Vein endothelial cell (primary cell): ENCODE data around the gene TCAP. TPM values are rescaled to one million over a fixed set of nuclear protein-coding genes. Genes with fewer than 3 reads are reported as not detected.

ENCODE experiments used
- total RNA-seq: library from RNA; depleted of rRNA; stranded (reverse); fragments of >200 nt; gene quantifications from 2 replicates; pipeline ENCODE4 v1.2.3, GENCODE V29; 2012

The TCAP gene, protein sequence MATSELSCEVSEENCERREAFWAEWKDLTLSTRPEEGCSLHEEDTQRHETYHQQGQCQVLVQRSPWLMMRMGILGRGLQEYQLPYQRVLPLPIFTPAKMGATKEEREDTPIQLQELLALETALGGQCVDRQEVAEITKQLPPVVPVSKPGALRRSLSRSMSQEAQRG
- 0.65 and 0.67 TPM in 2 replicates for total RNA-seq

DNA sequence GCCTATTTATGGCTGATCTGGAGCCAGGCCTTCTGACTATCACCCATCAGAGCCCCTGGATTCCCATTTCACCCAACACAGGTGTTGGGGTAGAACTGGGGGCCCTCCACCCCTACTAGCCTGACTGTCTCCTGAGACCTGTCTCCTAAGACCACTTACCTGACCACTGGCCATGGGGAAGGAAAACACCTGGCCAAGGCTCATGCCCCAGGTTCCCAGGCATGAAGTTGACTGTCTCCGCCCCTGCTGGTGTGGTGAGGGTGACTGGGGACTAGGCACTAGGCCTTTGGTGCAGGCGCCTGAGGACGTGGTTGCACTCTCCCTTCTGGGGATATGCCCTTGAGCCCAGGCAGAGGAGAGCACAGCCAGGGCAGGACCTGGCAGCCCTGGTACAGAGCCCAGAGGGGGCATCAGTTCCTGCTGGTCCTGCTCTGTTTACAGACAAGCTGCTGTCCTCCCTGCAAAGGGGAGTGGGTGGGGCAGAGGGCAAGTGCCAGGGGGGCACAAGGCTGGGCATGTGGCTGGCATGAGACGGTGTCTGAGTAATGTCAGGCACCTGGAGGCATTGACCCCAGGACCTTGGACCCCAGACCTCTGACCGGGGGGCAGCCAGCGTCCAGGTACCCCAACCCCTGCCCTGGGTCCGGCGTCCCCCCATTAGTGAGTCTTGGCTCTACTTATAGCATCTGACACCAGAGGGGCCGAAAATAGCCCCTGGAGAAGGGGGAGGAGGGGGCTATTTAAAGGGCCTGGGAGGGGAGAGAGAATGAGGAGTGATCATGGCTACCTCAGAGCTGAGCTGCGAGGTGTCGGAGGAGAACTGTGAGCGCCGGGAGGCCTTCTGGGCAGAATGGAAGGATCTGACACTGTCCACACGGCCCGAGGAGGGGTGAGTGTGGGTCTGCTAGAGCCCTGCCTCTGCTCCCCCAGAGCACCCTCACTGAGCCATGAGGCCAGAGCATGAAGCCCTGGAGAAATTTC lies at the start of gene TCAP:
Gene TCAP (plus strand): TSS at position 769 of the 981 bp plus-strand sequence. CDS start 11 bp downstream, at position 780.

DNA sequence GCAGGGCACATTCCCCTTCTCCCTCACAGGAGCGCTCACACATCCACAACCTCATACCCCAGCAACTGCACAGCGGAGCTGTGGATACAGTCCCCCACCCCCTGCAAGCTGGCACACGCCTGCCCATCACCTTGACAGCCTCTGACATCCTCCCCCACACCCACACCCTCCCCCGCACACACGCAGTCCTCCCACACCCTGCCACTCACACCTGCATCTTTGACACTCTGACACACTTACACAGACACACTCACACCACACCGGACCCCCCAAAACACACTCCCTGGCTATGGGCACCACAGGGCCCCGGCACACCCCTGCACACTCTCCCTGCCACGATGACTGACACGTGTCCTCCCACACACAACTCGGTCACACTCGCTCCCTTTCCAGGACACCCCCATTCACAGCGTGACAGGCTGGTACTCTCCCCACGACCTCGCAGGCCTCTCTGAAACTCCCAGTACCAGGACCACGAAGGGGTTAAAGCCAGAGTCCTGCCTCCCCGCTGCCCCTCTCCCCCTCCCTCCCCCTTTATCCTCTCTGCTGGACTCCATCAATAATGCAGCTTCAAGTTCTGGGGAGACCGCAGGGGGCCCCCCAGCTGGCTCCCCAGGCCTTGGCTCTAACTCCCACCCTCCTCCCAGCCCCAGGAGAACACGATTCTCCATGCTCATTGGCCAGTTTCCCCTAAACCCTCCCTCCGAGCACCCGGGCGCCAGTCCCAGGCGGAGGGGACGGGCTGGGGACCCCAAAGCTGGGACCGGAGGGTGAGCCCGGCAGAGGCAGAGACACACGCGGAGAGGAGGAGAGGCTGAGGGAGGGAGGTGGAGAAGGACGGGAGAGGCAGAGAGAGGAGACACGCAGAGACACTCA lies 38.7 kb upstream of the TCAP start, which contains the start of gene PPP1R1B:
Gene PPP1R1B (plus strand): TSS at position 782 of the 876 bp plus-strand sequence. CDS start 441 bp downstream, outside the sequence.

DNA sequence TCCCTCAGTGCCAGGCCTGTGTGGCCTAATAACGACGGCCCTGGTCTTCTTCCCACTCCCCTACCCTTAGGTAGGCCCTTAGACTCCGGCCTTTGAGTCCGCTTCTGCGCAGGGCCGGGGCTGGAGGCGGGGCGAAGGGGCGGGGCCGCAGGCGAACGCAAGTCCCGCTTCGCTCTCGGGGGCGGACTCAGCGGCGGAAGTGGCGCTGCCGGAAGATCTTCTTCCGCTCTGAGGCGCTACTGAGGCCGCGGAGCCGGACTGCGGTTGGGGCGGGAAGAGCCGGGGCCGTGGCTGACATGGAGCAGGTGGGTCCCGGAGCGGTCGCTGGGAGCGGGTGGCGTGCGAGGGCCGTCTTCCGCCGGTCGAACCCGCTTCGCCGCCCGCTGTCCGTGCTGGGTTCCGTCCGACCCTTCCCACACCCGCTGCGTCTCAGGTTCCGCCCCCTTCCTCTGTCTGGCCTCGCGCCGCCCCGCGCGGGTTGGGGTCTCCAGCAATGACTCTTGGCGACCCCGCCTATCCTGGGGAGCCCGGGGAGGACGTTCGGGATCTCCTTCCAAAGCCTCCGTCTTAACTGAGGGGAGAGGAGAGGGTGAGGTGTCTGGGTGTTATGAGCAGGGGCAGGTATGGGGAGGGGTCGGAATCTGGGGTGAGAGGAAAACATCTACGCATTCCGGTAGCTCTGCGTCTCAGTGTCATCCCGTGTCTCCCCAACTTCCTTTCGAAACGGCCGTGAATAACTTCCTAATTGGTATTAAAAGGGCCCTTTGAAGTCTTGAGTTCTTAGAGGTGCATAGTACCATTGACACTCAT lies 28.0 kb upstream of the TCAP start, which contains the start of gene STARD3:
Gene STARD3 (plus strand): TSS at position 218 of the 810 bp plus-strand sequence. CDS start 16,388 bp downstream, outside the sequence.

DNA sequence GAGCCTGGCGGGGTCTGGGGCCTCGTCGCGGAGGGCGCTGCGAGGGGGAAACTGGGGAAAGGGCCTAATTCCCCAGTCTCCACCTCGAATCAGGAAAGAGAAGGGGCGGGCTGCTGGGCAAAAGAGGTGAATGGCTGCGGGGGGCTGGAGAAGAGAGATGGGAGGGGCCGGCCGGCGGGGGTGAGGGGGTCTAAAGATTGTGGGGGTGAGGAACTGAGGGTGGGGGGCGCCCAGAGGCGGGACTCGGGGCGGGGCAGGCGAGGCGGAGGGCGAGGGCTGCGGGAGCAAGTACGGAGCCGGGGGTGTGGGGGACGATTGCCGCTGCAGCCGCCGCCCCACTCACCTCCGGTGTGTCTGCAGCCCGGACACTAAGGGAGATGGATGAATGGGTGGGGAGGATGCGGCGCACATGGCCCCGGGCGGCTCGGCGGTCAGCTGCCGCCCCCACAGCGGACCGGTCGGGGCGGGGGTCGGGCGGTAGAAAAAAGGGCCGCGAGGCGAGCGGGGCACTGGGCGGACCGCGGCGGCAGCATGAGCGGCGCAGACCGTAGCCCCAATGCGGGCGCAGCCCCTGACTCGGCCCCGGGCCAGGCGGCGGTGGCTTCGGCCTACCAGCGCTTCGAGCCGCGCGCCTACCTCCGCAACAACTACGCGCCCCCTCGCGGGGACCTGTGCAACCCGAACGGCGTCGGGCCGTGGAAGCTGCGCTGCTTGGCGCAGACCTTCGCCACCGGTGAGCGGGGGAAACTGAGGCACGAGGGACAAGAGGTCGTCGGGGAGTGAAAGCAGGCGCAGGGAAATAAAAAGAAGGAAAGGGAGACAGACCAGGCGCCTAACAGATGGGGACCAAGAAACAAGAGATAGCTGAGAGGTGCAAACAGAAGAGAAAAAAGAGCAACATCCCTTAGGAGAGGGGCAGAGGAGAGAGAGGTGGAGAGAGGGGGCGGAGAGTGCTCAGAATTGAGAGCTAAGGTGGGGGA lies 3.1 kb downstream of the TCAP start, which contains the start of gene PNMT:
Gene PNMT (plus strand): TSS at position 509 of the 980 bp plus-strand sequence. CDS start 23 bp downstream, at position 532.

DNA sequence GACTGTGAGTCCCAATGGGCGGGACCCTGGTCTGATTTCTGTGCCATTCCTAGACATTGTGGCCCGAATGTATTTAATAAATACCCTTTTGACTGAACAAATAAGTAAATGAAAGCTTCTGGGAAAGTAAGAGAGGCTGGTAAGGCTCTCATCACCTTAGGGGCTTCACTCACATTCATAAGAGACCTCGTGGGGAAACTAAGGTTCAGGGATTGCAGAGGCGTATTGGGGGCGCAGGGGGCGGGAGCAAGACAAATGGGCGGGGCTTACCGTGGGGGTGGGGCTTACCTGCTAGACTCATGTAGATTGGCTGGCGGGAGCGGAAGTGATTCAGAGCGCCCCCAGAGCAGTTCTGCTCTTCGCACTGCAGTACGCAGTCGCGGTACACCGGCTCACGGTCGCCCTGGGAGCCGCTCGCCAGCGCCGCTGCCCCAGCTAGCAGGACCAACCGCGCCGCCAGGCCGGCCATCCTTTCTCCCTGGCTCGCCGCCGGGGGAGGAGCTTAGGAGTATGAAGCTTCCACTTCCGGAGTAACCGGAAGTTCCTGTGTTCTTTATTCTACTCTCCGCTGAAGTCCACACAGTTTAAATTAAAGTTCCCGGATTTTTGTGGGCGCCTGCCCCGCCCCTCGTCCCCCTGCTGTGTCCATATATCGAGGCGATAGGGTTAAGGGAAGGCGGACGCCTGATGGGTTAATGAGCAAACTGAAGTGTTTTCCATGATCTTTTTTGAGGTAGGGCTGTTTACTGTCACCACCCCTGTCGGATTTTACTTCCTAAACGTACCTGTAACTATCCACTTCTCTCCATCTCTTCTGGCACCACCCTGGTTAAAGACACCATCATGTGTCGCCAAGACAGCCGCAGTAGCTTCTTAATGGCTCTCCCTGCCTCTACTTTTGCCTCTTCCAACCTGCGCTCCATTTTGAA lies 22.7 kb downstream of the TCAP start, which contains the start of gene PGAP3:
Gene PGAP3 (minus strand): TSS at position 512 of the 929 bp plus-strand sequence. CDS start 43 bp downstream, at position 469.

DNA sequence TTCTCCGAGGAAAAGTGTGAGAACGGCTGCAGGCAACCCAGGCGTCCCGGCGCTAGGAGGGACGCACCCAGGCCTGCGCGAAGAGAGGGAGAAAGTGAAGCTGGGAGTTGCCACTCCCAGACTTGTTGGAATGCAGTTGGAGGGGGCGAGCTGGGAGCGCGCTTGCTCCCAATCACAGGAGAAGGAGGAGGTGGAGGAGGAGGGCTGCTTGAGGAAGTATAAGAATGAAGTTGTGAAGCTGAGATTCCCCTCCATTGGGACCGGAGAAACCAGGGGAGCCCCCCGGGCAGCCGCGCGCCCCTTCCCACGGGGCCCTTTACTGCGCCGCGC lies 34.6 kb downstream of the TCAP start, which contains the start of gene ERBB2:
Gene ERBB2 (plus strand): TSS at position 247 of the 330 bp plus-strand sequence. CDS start 175 bp downstream, outside the sequence.

Other genes with a start within 250 kb of the TCAP start
- 32.3 and 37.6 TPM in 2 replicates for gene MED1, start 214.1 kb upstream of the TCAP start, total RNA-seq
- gene CDK12, start 203.9 kb upstream of the TCAP start, total RNA-seq = 49.3 and 51.2 TPM in 2 replicates
- not detected in 2 replicates for gene NEUROD2, start 57.4 kb upstream of the TCAP start, total RNA-seq
- gene PPP1R1B, start 38.4 kb upstream of the TCAP start, total RNA-seq = not detected in 2 replicates
- 31.7 and 45.7 TPM in 2 replicates for gene STARD3, start 28.2 kb upstream of the TCAP start, total RNA-seq
- gene PNMT, start 3.1 kb downstream of the TCAP start, total RNA-seq = not detected in 2 replicates
- 3.6 and 4.9 TPM in 2 replicates for gene PGAP3, start 22.7 kb downstream of the TCAP start, total RNA-seq
- 2.8 and 5.6 TPM in 2 replicates for gene ERBB2, start 34.7 kb downstream of the TCAP start, total RNA-seq
- 19.9 and 20.3 TPM in 2 replicates for gene MIEN1, start 65.2 kb downstream of the TCAP start, total RNA-seq
- not detected in 2 replicates for gene GRB7, start 72.6 kb downstream of the TCAP start, total RNA-seq
- gene IKZF3, start 199.0 kb downstream of the TCAP start, total RNA-seq = not detected in 2 replicates
- not detected in 2 replicates for gene ZPBP2, start 202.9 kb downstream of the TCAP start, total RNA-seq